Ishikawa (cell line): ENCODE measurements around the gene ZBED3.

Source experiments
- CREB1 ChIP-seq: IDR thresholded peaks from 2 replicates; pipeline ENCODE4 v1.6.1; 2012; ENCODE audit warnings: low read depth
- EP300 ChIP-seq: IDR thresholded peaks from 2 replicates; pipeline ENCODE4 v1.6.1; 2012; ENCODE audit warnings: borderline replicate concordance
- MAX ChIP-seq: IDR thresholded peaks from 2 replicates; pipeline ENCODE4 v1.6.1; 2012
- TAF1 ChIP-seq: IDR thresholded peaks from 2 replicates; pipeline ENCODE4 v1.6.1; 2012; ENCODE audit warnings: low read depth, mild to moderate bottlenecking
- ZBTB7A ChIP-seq: IDR thresholded peaks from 2 replicates; pipeline ENCODE4 v1.6.1; 2012; ENCODE audit warnings: low read depth

- TF ChIP-seq MAX (no peak), ZBTB7A (no peak), TAF1 (no peak), EP300 (no peak), CREB1 (no peak)
Observed at GRCh38 chr5:77076961-77077828, 9.9 kb downstream of the ZBED3 start.
